IPS-18a (cell line): ENCODE measurements around the gene TCF25.
A peak's percentile ranks its signal among the peaks of the same experiment; 100 is the strongest.
"Not testable (repeated sequence)": the region's sequence is repeated elsewhere in the genome, so short reads cannot be mapped to it uniquely, and the experiment has no call there.

Experiments used
- H3K27ac ChIP-seq: one replicate; pipeline ENCODE4 v1.5.1; 2013; ENCODE audit warnings: low read length
- H3K27me3 ChIP-seq: one replicate; pipeline ENCODE4 v1.6.1; 2013; ENCODE audit warnings: mild to moderate bottlenecking, low read length; ENCODE audit not compliant: control insufficient read depth, insufficient read depth
- H3K36me3 ChIP-seq: one replicate; pipeline ENCODE4 v1.6.1; 2013; ENCODE audit warnings: low read depth, low read length; ENCODE audit not compliant: control insufficient read depth
- H3K4me1 ChIP-seq: one replicate; pipeline ENCODE4 v1.6.1; 2013; ENCODE audit warnings: low read depth, low read length; ENCODE audit not compliant: control insufficient read depth
- H3K4me3 ChIP-seq: one replicate; pipeline ENCODE4 v1.5.1; 2013; ENCODE audit warnings: low read length
- H3K9ac ChIP-seq: one replicate; pipeline ENCODE4 v1.6.1; 2013; ENCODE audit warnings: mild to moderate bottlenecking, low read length, moderate library complexity
- H3K9me3 ChIP-seq: one replicate; pipeline ENCODE4 v1.6.1; 2013; ENCODE audit warnings: low read depth, low read length; ENCODE audit not compliant: control insufficient read depth

The TCF25 gene, protein sequence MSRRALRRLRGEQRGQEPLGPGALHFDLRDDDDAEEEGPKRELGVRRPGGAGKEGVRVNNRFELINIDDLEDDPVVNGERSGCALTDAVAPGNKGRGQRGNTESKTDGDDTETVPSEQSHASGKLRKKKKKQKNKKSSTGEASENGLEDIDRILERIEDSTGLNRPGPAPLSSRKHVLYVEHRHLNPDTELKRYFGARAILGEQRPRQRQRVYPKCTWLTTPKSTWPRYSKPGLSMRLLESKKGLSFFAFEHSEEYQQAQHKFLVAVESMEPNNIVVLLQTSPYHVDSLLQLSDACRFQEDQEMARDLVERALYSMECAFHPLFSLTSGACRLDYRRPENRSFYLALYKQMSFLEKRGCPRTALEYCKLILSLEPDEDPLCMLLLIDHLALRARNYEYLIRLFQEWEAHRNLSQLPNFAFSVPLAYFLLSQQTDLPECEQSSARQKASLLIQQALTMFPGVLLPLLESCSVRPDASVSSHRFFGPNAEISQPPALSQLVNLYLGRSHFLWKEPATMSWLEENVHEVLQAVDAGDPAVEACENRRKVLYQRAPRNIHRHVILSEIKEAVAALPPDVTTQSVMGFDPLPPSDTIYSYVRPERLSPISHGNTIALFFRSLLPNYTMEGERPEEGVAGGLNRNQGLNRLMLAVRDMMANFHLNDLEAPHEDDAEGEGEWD

DNA sequence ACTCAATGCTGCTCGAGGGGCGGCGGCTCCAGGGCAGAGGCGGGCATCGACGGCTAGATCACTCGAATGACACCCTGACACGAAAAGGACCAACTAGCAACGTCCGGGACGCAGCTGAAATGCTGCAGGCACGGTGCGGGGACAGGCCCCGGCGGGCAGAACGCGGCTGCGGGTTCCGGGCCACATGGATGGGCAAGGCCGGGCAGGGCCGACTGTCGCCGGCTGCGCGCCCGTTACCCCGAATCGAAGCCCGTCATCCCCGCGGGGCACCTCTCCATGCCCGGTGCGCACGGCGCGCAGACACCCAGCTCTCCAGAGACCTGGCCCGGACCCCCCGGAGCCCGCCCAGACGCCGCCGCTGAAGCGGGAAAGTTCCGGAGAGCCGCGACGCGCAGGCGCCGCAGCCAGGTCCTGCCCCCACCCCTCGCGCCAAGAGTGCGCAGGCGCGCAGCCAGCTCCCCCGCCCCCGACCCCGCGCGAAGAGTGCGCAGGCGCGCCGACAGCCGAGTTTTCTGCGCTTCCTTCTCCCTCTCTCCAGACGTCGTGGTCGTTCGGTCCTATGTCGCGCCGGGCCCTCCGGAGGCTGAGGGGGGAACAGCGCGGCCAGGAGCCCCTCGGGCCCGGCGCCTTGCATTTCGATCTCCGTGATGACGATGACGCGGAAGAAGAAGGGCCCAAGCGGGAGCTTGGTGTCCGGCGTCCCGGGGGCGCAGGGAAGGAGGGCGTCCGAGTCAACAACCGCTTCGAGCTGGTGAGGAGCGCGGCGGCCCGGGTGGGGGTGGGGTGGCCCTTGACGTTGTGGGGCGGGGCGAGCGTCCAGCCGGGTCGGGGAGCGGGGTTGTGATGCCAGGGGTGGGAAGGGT is at the start of gene TCF25:
TSS of gene TCF25 (plus strand) at position 484 of the 863 bp plus-strand sequence. CDS start at position 560, 76 bp downstream.
- Histone ChIP-seq H3K27me3 (no peaks in the 10 kb centered on the region), H3K4me1 (peaks cover 4% of the 10 kb centered on the region), H3K9me3 (no peaks in the 10 kb centered on the region), H3K27ac (peak within 1 kb of the TSS; percentile 79), H3K4me3 (peak within 1 kb of the TSS; percentile 78), H3K36me3 (peaks cover 5% of the 10 kb centered on the region), H3K9ac (peak within 1 kb of the TSS; percentile 81)

DNA sequence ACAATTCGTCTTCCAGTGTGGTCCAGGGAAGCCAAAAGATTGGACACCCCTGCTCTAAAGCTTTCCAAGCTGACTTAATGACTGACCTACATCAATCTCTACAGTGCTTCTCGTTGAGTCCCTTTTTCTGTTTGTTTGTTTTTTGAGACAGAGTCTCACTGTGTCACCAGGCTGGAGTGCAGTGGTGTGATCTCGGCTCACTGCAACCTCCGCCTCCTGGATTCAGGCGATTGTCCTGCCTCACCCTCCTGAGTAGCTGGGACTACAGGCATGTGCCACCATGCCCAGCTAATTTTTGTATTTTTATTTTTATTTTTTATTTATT is 49.6 kb upstream of the TCF25 start:
- not testable (repeated sequence) for H3K4me1 ChIP-seq, H3K9me3 ChIP-seq, H3K27me3 ChIP-seq, H3K36me3 ChIP-seq, H3K27ac ChIP-seq, H3K4me3 ChIP-seq, H3K9ac ChIP-seq

DNA sequence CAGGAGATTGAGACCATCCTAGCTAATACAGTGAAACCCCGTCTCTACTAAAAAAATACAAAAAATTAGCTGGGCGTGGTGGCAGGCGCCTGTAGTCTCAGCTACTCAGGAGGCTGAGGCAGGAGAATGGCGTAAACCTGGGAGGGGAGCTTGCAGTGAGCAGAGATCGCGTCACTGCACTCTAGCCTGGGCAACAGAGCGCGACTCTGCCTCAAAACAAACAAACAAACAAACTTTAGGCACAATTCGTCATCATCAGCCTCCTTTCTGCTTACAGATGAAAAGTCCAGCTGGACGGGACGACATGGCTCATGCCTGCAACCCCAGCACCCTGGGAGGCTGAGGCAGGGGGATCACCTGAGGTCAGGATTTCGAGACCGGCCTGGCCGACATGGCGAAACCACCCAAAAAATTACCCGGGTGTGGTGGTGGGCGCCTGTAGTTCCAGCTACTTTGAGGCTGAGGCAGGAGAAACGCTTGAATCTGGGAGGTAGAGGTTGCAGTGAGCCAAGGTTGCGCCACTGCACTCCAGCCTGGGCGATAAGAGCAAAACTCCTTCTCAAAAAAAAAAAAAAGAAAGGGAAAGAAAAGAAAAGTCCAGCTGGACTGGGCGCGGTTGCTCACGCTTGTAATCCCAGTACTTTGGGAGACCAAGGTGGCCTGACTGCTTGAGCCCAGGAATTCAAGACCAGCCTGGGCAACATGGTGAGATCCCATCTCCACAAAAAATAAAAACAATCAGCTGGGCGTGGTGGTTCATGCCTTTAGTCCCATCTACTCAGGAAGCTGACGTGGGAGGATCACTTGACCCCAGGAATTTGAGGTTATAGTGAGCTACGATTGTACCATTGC is 46.6 kb upstream of the TCF25 start:
- H3K27ac ChIP-seq, result no peak overlapping the region

DNA sequence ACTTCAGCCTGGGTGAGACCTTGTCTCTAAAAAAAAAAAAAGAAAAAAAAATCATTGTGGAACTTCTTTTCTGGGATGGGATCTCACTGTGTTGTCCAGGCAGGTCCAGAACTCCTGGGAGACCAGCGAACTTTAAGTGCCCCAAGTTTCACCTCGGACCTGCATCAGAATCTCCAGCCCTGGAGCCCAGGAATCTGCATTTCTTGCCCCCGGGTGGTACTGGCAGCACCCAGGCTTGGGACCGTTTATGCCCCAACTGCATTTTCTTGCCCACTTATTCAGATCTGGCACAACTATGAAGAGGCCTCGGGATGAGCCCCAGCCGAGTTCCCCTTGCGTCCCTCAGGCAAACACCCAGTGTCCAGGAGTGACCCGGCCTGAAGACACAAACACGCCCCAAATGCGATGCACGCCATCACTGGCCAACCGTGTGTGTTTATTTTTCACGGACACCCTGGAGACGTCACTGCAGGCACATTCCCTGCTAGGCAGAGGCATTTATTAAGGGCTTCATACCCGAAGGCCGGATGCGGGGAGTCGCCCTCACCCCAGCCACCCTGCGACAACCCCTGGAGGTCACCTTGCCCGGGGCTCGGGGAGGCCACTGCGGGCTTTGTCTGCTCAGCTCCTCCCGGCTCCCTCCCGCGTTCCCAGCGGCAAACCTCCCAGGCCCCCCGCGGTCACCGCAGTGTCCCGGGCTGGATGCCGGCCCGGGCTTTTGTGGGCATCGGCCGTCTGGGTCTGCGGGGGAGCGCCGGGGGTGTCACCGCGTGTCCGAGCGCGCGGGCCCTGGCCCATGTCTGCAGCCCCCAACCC is 45.8 kb upstream of the TCF25 start:
- peak overlapping the region; percentile 76 for H3K4me3 ChIP-seq
- no peaks in the 10 kb centered on the region for H3K9me3 ChIP-seq
- H3K9ac ChIP-seq, result peak overlapping the region; percentile 51
- H3K4me1 ChIP-seq, result peaks cover 6% of the 10 kb centered on the region
- no peaks in the 10 kb centered on the region for H3K36me3 ChIP-seq
- H3K27me3 ChIP-seq, result no peaks in the 10 kb centered on the region
- H3K27ac ChIP-seq, result no peak overlapping the region

More for the DNA sequence above, 46.6 kb upstream of the TCF25 start:
- Histone ChIP-seq H3K4me3 (peak overlapping the region; percentile 76), H3K9ac (no peak overlapping the region), H3K4me1 (peaks cover 6% of the 10 kb centered on the region), H3K27me3 (no peaks in the 10 kb centered on the region), H3K36me3 (no peaks in the 10 kb centered on the region), H3K9me3 (no peaks in the 10 kb centered on the region)

DNA sequence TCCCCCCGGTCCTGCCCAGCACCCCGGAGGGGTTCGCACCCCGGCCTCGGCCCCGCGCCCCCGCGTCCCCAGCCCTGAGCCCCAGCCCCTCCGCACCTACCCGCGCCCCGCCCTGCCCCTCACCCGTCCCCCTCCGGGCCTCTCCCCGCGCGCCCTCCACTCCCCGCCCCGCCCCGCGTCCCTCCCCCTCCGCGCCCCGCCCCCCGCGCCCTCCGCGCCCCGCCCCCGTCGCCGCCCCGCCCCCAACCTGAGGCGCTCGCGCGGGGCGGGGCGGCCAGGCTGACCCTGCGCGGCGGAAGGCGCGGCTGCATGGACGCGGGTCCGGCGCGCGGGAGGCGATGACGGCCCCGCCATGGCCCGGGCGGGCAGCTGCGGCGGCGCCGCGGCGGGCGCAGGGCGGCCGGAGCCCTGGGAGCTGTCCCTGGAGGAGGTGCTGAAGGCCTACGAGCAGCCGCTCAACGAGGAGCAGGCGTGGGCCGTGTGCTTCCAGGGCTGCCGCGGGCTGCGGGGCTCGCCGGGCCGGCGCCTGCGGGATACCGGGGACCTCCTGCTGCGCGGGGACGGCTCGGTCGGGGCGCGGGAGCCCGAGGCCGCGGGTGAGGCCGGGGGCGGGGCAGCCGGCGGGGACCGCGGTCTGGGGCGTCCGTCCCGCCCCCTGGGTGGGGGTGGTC is 45.1 kb upstream of the TCF25 start, which contains the start of gene SPIRE2:
TSS of gene SPIRE2 (plus strand) at position 277 of the 671 bp plus-strand sequence. CDS start at position 353, 76 bp downstream.
- H3K9ac ChIP-seq, result peak within 1 kb of the TSS; percentile 51
- H3K4me3 ChIP-seq, result peak within 1 kb of the TSS; percentile 76
- peaks cover 3% of the 10 kb centered on the region for H3K4me1 ChIP-seq
- H3K27ac ChIP-seq, result no peak within 1 kb of the TSS
- no peaks in the 10 kb centered on the region for H3K9me3 ChIP-seq
- no peaks in the 10 kb centered on the region for H3K36me3 ChIP-seq
- no peaks in the 10 kb centered on the region for H3K27me3 ChIP-seq

DNA sequence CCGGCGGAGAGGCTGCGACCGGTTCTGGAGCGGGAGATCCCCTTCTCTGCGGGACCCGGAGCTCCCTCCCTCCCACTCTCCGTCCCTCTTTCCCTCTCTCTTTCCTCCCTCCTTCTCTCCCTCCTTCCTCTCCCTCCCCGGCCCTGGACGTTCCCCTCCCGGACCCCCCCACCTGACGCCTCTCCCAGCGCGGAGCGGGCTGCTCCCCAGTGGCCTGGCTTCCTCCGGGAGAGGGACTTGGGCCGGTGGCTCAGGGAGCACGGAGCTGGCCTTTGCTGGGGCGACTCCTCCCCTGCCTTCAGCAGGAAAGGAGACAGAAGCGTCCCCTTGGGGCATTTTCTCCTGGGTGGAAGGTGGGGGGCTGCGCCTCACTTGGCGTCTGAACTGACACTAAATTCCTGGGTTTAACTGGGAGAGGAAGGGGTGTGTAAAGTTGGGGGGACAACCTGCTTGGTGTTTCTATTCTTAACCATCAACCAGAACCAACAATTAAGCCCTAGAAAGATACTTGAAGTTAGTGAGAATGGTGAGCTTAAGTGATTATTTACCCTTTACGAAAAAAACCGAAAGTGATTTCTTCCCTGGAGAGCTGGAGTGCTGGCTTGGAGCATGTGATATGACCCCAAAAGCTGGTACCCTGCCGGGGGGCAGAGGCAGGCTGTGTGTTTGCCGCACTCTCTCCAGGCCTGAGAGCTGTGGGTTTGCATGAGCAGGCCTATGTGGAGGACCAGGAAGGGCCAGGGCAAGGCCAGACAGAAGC is 44.3 kb upstream of the TCF25 start:
- peak overlapping the region; percentile 65 for H3K4me3 ChIP-seq
- no peaks in the 10 kb centered on the region for H3K4me1 ChIP-seq
- H3K9ac ChIP-seq, result peak overlapping the region; percentile 3
- H3K27me3 ChIP-seq, result no peaks in the 10 kb centered on the region
- H3K36me3 ChIP-seq, result no peaks in the 10 kb centered on the region
- H3K9me3 ChIP-seq, result no peaks in the 10 kb centered on the region
- H3K27ac ChIP-seq, result no peak overlapping the region

DNA sequence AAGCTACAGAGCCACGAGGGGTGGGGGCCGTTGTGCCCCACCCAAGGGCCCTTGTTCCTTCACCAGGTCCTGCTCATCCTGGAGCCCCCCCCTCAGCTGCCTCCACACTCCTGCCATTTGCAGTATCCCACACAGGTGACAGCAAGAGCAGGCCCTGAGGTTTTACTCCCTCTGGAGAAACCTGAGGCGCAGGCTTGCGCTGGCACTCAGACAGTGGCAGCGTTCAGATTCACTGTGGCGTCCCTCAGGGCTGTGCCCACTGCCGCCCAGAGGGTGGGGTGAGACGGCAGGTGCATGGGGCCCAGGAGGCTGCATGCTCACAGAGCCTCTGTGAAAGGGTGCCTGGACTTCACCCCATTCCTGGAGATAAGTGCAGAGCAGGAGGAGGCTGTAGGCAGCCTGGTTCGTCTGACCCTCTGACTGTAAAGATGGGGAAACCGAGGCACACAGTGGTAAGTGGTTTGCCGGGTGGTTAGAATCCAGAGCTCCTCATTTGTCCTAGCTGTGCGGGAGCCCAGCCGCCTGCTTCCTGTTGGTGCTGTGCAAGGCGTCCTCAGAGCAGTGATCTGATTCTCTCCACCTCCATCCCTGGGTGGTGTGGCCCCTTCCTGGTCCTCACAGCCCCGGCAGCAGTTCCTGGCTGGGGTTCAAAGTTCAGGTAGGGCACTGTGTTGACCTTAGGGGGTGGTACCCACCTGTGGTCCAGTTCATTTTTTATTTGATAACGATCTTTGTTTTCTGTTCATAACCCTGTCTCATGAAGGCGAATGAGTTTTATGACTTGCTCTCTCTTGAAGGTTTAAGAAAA is 43.6 kb upstream of the TCF25 start:
- Histone ChIP-seq H3K36me3 (no peaks in the 10 kb centered on the region), H3K27ac (no peak overlapping the region), H3K4me1 (no peaks in the 10 kb centered on the region), H3K9me3 (no peaks in the 10 kb centered on the region), H3K9ac (no peak overlapping the region), H3K27me3 (no peaks in the 10 kb centered on the region), H3K4me3 (peak overlapping the region; percentile 65)

DNA sequence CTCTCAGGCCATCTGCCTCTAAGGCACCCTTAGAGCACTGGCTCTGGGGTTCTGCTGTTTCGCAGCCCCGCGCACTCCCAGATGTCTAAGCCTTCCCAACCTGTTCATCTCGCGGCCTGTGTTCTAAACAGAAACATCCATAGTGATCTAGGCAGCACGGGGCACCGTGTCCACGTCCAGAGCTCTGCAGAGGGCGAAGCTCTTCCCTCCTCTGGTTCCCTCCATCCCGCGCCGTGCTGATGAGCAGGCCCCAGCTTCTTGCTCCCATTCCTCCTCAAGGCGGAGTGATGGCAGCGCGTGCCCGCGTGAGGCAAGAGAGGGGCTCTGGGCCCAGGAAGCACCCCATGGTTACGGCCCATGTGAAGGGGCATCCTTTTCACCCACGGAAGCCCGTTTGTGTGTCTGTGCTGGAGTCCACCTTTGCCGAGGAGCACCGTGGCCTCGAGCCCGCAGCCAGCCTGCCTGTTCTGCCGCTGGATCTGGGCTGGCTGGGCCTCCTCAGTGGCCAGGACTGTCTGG is 41.5 kb upstream of the TCF25 start:
- Histone ChIP-seq H3K36me3 (no peaks in the 10 kb centered on the region), H3K9me3 (no peaks in the 10 kb centered on the region), H3K27ac (no peak overlapping the region), H3K4me1 (no peaks in the 10 kb centered on the region), H3K4me3 (no peak overlapping the region), H3K27me3 (no peaks in the 10 kb centered on the region), H3K9ac (no peak overlapping the region)
